SU-DHL-6 (cell line): ENCODE data around the gene CRELD1.
A peak's percentile ranks its signal among the peaks of the same experiment; 100 is the strongest.

Experiments
- H2AFZ ChIP-seq: fragments of 200-600 bp; sonication (generic); 2 replicates; pipeline ENCODE4 v1.6.1; 2014; ENCODE audit warnings: low read depth, mild to moderate bottlenecking, moderate library complexity, mixed read lengths, antibody characterized with exemption, low read length; ENCODE audit not compliant: severe bottlenecking
- H3F3A ChIP-seq: fragments of 200-600 bp; shearing (Covaris generic); 2 replicates; pipeline ENCODE4 v1.6.0; 2016; ENCODE audit warnings: antibody characterized with exemption, mild to moderate bottlenecking; ENCODE audit not compliant: insufficient read depth
- H3K27ac ChIP-seq: fragments of 200-600 bp; sonication (generic); 2 replicates; pipeline ENCODE4 v1.5.1; 2016; ENCODE audit warnings: low read depth, mild to moderate bottlenecking, low read length, moderate library complexity, mixed read lengths
- H3K27me3 ChIP-seq: fragments of 200-600 bp; sonication (generic), shearing (Covaris generic); 2 replicates; pipeline ENCODE4 v1.6.0; 2014; ENCODE audit warnings: mild to moderate bottlenecking, low read length
- H3K36me3 ChIP-seq: fragments of 200-600 bp; sonication (generic); 2 replicates; pipeline ENCODE4 v1.6.1; 2014; ENCODE audit warnings: mild to moderate bottlenecking, low read length, mixed read lengths
- H3K4me2 ChIP-seq: fragments of 300-600, 200-600 bp; shearing (Covaris generic), sonication (generic); 2 replicates; pipeline ENCODE4 v1.6.0; 2014; ENCODE audit warnings: low read length, low read depth, mild to moderate bottlenecking; ENCODE audit not compliant: poor library complexity, severe bottlenecking
- H3K4me3 ChIP-seq: fragments of 200-600 bp; sonication (generic); 2 replicates; pipeline ENCODE4 v1.5.1; 2014; ENCODE audit warnings: antibody characterized with exemption, low read length, mild to moderate bottlenecking, mixed read lengths; ENCODE audit not compliant: insufficient read depth, poor library complexity, severe bottlenecking
- H3K79me2 ChIP-seq: fragments of 200-600 bp; sonication (generic); 2 replicates; pipeline ENCODE4 v1.6.1; 2014; ENCODE audit warnings: mild to moderate bottlenecking, low read length, moderate library complexity; ENCODE audit not compliant: insufficient read depth
- H3K9ac ChIP-seq: fragments of 200-600 bp; sonication (generic); 2 replicates; pipeline ENCODE4 v1.7.0; 2014; ENCODE audit warnings: mild to moderate bottlenecking, low read length
- H3K9me2 ChIP-seq: fragments of 200-600 bp; sonication (generic); replicated peaks from 2 replicates; pipeline ENCODE4 v1.6.1; 2014; ENCODE audit warnings: low read length; ENCODE audit not compliant: insufficient read depth
- H3K9me3 ChIP-seq: fragments of 200-600 bp; sonication (generic); 2 replicates; pipeline ENCODE4 v1.6.1; 2014; ENCODE audit warnings: low read length, mixed read lengths; ENCODE audit not compliant: insufficient read depth
- H4K20me1 ChIP-seq: fragments of 200-600 bp; sonication (generic); 2 replicates; pipeline ENCODE4 v1.6.1; 2014; ENCODE audit warnings: low read depth, mild to moderate bottlenecking, antibody characterized with exemption, low read length, moderate library complexity, mixed read lengths
- EZH2phosphoT487 ChIP-seq: fragments of 200-600 bp; sonication (generic), shearing (Covaris generic); conservative IDR thresholded peaks from 2 replicates; pipeline ENCODE4 v1.6.1; 2018; ENCODE audit warnings: mild to moderate bottlenecking, antibody characterized with exemption, low read length, moderate library complexity, mixed read lengths
- TF ChIP-seq, protein P1 (sequence below): fragments of 200-600 bp; sonication (generic); IDR thresholded peaks from one replicate; pipeline ENCODE4 v1.5.1; 2017; ENCODE audit warnings: antibody characterized with exemption, mild to moderate bottlenecking, low read length, moderate library complexity; ENCODE audit not compliant: insufficient read depth, poor library complexity, severe bottlenecking

CRELD1 gene

DNA sequence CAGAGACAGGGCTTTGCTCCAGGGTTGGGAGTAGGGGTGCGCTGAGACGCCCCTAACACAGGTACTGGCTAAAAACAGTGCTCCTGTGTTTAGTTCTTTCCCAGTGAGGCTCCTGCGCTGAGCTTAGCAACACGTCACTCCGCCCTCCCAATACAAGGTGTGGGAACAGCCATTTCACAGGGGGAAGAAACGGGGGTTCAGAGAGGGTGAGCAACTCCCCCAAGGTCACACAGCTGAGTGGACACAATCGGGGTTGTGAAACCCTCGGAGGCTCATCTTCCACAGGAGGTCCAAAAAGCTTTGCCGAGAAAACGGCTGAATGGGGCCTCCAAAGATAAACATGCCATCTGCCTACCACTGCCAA lies 17.9 kb downstream of the CRELD1 start:
- Histone ChIP-seq H2AFZ (peak overlapping the region; percentile 81), H3K27ac (no peak overlapping the region), H3K9ac (peak overlapping the region; percentile 62)

GRCh38 chr3:9951962-9952805 lies 18.6 kb downstream of the CRELD1 start, which contains the start of gene PRRT3:
PRRT3 (minus strand) TSS chr3:9952408; CDS start chr3:9950115, 2,293 bp downstream.
- Histone ChIP-seq H3K9me2 (no peaks in the 10 kb centered on the region), H3K36me3 (no peaks in the 10 kb centered on the region), H3K27ac (no peak within 1 kb of the TSS), H3K27me3 (no peaks in the 10 kb centered on the region), H3F3A (no peaks in the 10 kb centered on the region), H3K4me3 (peak within 1 kb of the TSS; percentile 60), H2AFZ (peak within 1 kb of the TSS; percentile 81), H3K9ac (peak within 1 kb of the TSS; percentile 62), H3K79me2 (no peaks in the 10 kb centered on the region), H3K4me2 (peak within 1 kb of the TSS; percentile 65), H4K20me1 (no peaks in the 10 kb centered on the region), H3K9me3 (no peaks in the 10 kb centered on the region)
- TF ChIP-seq EZH2phosphoT487 = no peak
- TF ChIP-seq, protein P1, sequence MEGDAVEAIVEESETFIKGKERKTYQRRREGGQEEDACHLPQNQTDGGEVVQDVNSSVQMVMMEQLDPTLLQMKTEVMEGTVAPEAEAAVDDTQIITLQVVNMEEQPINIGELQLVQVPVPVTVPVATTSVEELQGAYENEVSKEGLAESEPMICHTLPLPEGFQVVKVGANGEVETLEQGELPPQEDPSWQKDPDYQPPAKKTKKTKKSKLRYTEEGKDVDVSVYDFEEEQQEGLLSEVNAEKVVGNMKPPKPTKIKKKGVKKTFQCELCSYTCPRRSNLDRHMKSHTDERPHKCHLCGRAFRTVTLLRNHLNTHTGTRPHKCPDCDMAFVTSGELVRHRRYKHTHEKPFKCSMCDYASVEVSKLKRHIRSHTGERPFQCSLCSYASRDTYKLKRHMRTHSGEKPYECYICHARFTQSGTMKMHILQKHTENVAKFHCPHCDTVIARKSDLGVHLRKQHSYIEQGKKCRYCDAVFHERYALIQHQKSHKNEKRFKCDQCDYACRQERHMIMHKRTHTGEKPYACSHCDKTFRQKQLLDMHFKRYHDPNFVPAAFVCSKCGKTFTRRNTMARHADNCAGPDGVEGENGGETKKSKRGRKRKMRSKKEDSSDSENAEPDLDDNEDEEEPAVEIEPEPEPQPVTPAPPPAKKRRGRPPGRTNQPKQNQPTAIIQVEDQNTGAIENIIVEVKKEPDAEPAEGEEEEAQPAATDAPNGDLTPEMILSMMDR = no peak

More for the DNA sequence above, 17.9 kb downstream of the CRELD1 start:
- H3K36me3 ChIP-seq = no peaks in the 10 kb centered on the region
- H3K9me2 ChIP-seq = no peaks in the 10 kb centered on the region
- H3K79me2 ChIP-seq = no peaks in the 10 kb centered on the region
- TF ChIP-seq EZH2phosphoT487 = no peak
- TF ChIP-seq, protein P1 = no peak
- H3K9me3 ChIP-seq = no peaks in the 10 kb centered on the region
- H3F3A ChIP-seq = no peaks in the 10 kb centered on the region
- H3K27me3 ChIP-seq = no peaks in the 10 kb centered on the region
- H3K4me2 ChIP-seq = peak overlapping the region; percentile 65
- no peaks in the 10 kb centered on the region for H4K20me1 ChIP-seq
- peak overlapping the region; percentile 60 for H3K4me3 ChIP-seq

- no peaks in the 10 kb centered on the region for H3K9me3 ChIP-seq
- TF ChIP-seq, protein P1 = no peak
- no peak for TF ChIP-seq EZH2phosphoT487
- no peaks in the 10 kb centered on the region for H4K20me1 ChIP-seq
- no peak overlapping the region for H3K4me2 ChIP-seq
- H3K9ac ChIP-seq = no peak overlapping the region
- no peak overlapping the region for H2AFZ ChIP-seq
- no peaks in the 10 kb centered on the region for H3K79me2 ChIP-seq
- no peak overlapping the region for H3K27ac ChIP-seq
- H3K9me2 ChIP-seq = no peaks in the 10 kb centered on the region
- H3F3A ChIP-seq = no peaks in the 10 kb centered on the region
- no peak overlapping the region for H3K4me3 ChIP-seq
- H3K36me3 ChIP-seq = no peaks in the 10 kb centered on the region
- H3K27me3 ChIP-seq = no peaks in the 10 kb centered on the region
Observed at GRCh38 chr3:9955067-9955502, 21.5 kb downstream of the CRELD1 start.
